Esophagus squamous epithelium (tissue), 5 donors: ENCODE results near the gene UBR4. TPM values are rescaled to one million over a fixed set of nuclear protein-coding genes. Genes with fewer than 3 reads are reported as not detected.

Experiments
- DNase-seq: peaks from one replicate; lab custom pipeline; 2025; lab: John Stamatoyannopoulos, UW
- H3K27ac ChIP-seq, 4 donors: fragments of 200-600 bp; sonication (generic); one replicate each; pipeline ENCODE4 v1.5.1; 2016 to 2019; ENCODE audit warnings: mild to moderate bottlenecking in 1 of 4
- H3K27me3 ChIP-seq, 4 donors: fragments of 200-600 bp; sonication (generic); 1 replicate in 3 of 4; 2 replicates in 1 of 4; pipeline versions ENCODE4 v1.5.1 to v1.6.0; 2017 to 2021; ENCODE audit warnings: antibody characterized with exemption in 1 of 4
- H3K36me3 ChIP-seq, 3 donors: fragments of 200-600 bp; sonication (generic); one replicate each; pipeline ENCODE4 v1.5.1; 2016 to 2019
- H3K4me1 ChIP-seq, 3 donors: fragments of 200-600 bp; sonication (generic); one replicate each; pipeline ENCODE4 v1.5.1; 2017 to 2019
- H3K4me3 ChIP-seq, 4 donors: fragments of 200-600 bp; sonication (generic); 1 replicate in 3 of 4; 2 replicates in 1 of 4; pipeline ENCODE4 v1.5.1; 2016 to 2019; ENCODE audit warnings: mild to moderate bottlenecking in 2 of 4, moderate library complexity in 1 of 4
- H3K9me3 ChIP-seq, 3 donors: fragments of 200-600 bp; sonication (generic); one replicate each; pipeline ENCODE4 v1.5.1; 2016 to 2019
- POLR2A ChIP-seq, 4 donors: fragments of 450-650 bp; IDR thresholded peaks; one replicate each; pipeline ENCODE4 v1.6.1; 2017; ENCODE audit warnings: antibody characterized with exemption in 4 of 4, mild to moderate bottlenecking in 4 of 4, moderate library complexity in 3 of 4
- WGBS, 2 donors: methylation state at CpG; one replicate each; pipeline ENCODE4 v1.1.5; 2018; 5-methylcytosine and 5-hydroxymethylcytosine counted together
- intact Hi-C: fragments of 100-400 bp; cut with DNase I; formaldehyde crosslinking; loops from one replicate; pipeline ENCODE4 v1.15.0; 2022
- total RNA-seq, 4 donors: library from RNA; depleted of rRNA; stranded (reverse); fragments of >200 nt; gene quantifications; one replicate each; pipeline ENCODE4 v1.1.0, GENCODE V29; 2016
- TF ChIP-seq, protein P1 (sequence below), 6 experiments: fragments of 450-650 bp in 4 of 6; fragments of 200-600 bp in 2 of 6; sonication (generic) in 2 of 6; IDR thresholded peaks; one replicate each; pipeline ENCODE4 v1.5.1; 2016 to 2019; ENCODE audit warnings: antibody characterized with exemption in 6 of 6, mild to moderate bottlenecking in 4 of 6, moderate library complexity in 4 of 6
- donor health status: DM: yes; HTN: yes; CAD: no.

UBR4 gene
- total RNA-seq, 4 donors from 2014 or later: 52.4 to 121 (median 88.3) TPM

- Histone ChIP-seq H3K36me3 (no peaks in the 10 kb centered on the region), H3K4me3 (no peak overlapping the region), H3K27ac (no peak overlapping the region), H3K27me3 (peaks cover 0 to 59% (median 1%) of the 10 kb centered on the region in 4 donors), H3K9me3 (no peaks in the 10 kb centered on the region), H3K4me1 (peaks cover 7 to 44% (median 19%) of the 10 kb centered on the region in 3 donors)
- intact Hi-C loops: no loop called here
- TF ChIP-seq POLR2A (IDR thresholded peaks at IDR 0.05): no peak
- TF ChIP-seq, protein P1, sequence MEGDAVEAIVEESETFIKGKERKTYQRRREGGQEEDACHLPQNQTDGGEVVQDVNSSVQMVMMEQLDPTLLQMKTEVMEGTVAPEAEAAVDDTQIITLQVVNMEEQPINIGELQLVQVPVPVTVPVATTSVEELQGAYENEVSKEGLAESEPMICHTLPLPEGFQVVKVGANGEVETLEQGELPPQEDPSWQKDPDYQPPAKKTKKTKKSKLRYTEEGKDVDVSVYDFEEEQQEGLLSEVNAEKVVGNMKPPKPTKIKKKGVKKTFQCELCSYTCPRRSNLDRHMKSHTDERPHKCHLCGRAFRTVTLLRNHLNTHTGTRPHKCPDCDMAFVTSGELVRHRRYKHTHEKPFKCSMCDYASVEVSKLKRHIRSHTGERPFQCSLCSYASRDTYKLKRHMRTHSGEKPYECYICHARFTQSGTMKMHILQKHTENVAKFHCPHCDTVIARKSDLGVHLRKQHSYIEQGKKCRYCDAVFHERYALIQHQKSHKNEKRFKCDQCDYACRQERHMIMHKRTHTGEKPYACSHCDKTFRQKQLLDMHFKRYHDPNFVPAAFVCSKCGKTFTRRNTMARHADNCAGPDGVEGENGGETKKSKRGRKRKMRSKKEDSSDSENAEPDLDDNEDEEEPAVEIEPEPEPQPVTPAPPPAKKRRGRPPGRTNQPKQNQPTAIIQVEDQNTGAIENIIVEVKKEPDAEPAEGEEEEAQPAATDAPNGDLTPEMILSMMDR (IDR thresholded peaks at IDR 0.05): no peak
- 26% methylated on average over 7 of the region's 15 CpGs; no CpG with 5 or more reads in 1 of the 2 donors for WGBS, 2 donors
- DNase-seq: no peak
Observed at GRCh38 chr1:19057784-19058475, 152.1 kb downstream of the UBR4 start.

- intact Hi-C loops: no loop called here
- WGBS, 2 donors: 81 to 82% methylated on average over 10 to 12 of the region's 14 CpGs
- Histone ChIP-seq H3K27me3 (peaks cover 0 to 65% (median 1%) of the 10 kb centered on the region in 4 donors), H3K9me3 (no peaks in the 10 kb centered on the region), H3K27ac (no peak overlapping the region), H3K4me3 (no peak overlapping the region), H3K36me3 (no peaks in the 10 kb centered on the region), H3K4me1 (peaks cover 7 to 38% (median 19%) of the 10 kb centered on the region in 3 donors)
- no peak for DNase-seq
- TF ChIP-seq, protein P1 (IDR thresholded peaks at IDR 0.05): no peak
- no peak for TF ChIP-seq POLR2A (IDR thresholded peaks at IDR 0.05)
Observed at GRCh38 chr1:19057182-19057779, 152.8 kb downstream of the UBR4 start.

GRCh38 chr1:19055701-19056100, 154.4 kb downstream of the UBR4 start:
- DNase-seq: no peak
- TF ChIP-seq, protein P1 (IDR thresholded peaks at IDR 0.05): no peak
- TF ChIP-seq POLR2A (IDR thresholded peaks at IDR 0.05): no peak
- H3K27me3 ChIP-seq: peaks cover 0 to 65% (median 1%) of the 10 kb centered on the region in 4 donors
- 55 to 59% methylated on average over 7 of the region's 7 CpGs for whole genome bisulfite sequencing, 2 donors
- intact Hi-C loops: no loop called here
- no peaks in the 10 kb centered on the region for H3K9me3 ChIP-seq
- H3K36me3 ChIP-seq: no peaks in the 10 kb centered on the region
- no peak overlapping the region for H3K4me3 ChIP-seq
- H3K27ac ChIP-seq: no peak overlapping the region
- peaks cover 7 to 29% (median 13%) of the 10 kb centered on the region in 3 donors for H3K4me1 ChIP-seq

DNA sequence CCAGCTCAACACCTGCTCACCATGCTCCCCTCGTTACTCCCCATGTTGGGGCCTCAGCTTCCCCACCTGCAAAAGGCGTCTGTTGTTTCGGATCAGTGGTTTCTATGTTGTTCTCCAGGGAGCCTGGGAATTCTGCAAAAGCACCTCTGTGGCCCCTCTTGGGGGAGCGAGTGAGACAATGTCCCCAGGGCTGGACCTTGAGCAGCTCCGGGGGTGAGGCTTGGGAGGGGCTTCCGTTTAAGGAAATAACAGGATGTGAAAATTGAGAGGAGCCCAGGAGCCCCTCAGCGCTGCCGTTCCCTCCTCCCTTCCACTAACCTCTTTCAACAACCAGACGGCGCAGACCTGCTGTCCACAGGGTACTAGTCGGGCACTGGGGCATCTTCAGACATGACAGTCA, 155.1 kb downstream of the UBR4 start:
- Histone ChIP-seq H3K27me3 (peaks cover 0 to 65% (median 1%) of the 10 kb centered on the region in 4 donors), H3K36me3 (no peaks in the 10 kb centered on the region), H3K4me1 (peaks cover 7 to 29% (median 13%) of the 10 kb centered on the region in 3 donors), H3K27ac (peak overlapping the region in 1 of 4 donors; percentile 37), H3K9me3 (no peaks in the 10 kb centered on the region), H3K4me3 (no peak overlapping the region)
- TF ChIP-seq POLR2A (IDR thresholded peaks at IDR 0.05): no peak
- TF ChIP-seq, protein P1 (IDR thresholded peaks at IDR 0.05): no peak
- no peak for DNase-seq
- intact Hi-C loops: no loop called here
- WGBS, 2 donors: 17 to 39% methylated on average over 1 to 6 of the region's 11 CpGs

GRCh38 chr1:19054216-19054615, 155.8 kb downstream of the UBR4 start:
- Histone ChIP-seq H3K4me3 (no peak overlapping the region), H3K9me3 (no peaks in the 10 kb centered on the region), H3K36me3 (no peaks in the 10 kb centered on the region), H3K27me3 (peaks cover 0 to 59% (median 1%) of the 10 kb centered on the region in 4 donors), H3K4me1 (peaks cover 7 to 33% (median 13%) of the 10 kb centered on the region in 3 donors), H3K27ac (peak overlapping the region in 3 of 4 donors; percentile 11 to 37 (median 26))
- intact Hi-C loops: no loop called here
- WGBS, 2 donors: no CpG with 5 or more reads among the region's 15 CpGs
- DNase-seq: no peak
- no peak for TF ChIP-seq POLR2A (IDR thresholded peaks at IDR 0.05)
- TF ChIP-seq, protein P1 (IDR thresholded peaks at IDR 0.05): no peak
